Spinal cord (tissue), 10 donors: ENCODE results near the gene HAUS3. TPM values are rescaled to one million over a fixed set of nuclear protein-coding genes. Genes with fewer than 3 reads are reported as not detected.

ENCODE experiments used
- DNase-seq, 6 donors: peaks; one replicate each; pipeline versions ENCODE4 v3.0.0 to v3.0.0-alpha.2; 2013 to 2015; ENCODE audit warnings: low spot score in 6 of 6, low read depth in 4 of 6
- H3K27ac ChIP-seq: one replicate; pipeline ENCODE4 v1.5.1; 2013; ENCODE audit warnings: low read depth, low read length, control low read depth
- H3K27me3 ChIP-seq: one replicate; pipeline ENCODE4 v1.6.1; 2013; ENCODE audit warnings: low read length; ENCODE audit not compliant: control insufficient read depth, insufficient read depth
- H3K36me3 ChIP-seq: one replicate; pipeline ENCODE4 v1.6.1; 2013; ENCODE audit warnings: low read length; ENCODE audit not compliant: control insufficient read depth, insufficient read depth
- H3K4me1 ChIP-seq: one replicate; pipeline ENCODE4 v1.6.1; 2013; ENCODE audit warnings: low read length; ENCODE audit not compliant: control insufficient read depth, insufficient read depth
- H3K4me3 ChIP-seq: one replicate; pipeline ENCODE4 v1.5.1; 2013; ENCODE audit warnings: low read depth, low read length, control low read depth
- H3K9me3 ChIP-seq: one replicate; pipeline ENCODE4 v1.6.1; 2013; ENCODE audit warnings: low read length; ENCODE audit not compliant: control insufficient read depth, insufficient read depth
- WGBS: methylation state at CpG from one replicate; pipeline ENCODE4 v1.1.5; 2013; ENCODE audit warnings: missing lambda C conversion rate; ENCODE audit not compliant: insufficient coverage; 5-methylcytosine and 5-hydroxymethylcytosine counted together
- polyA plus RNA-seq, 2 donors: library from polyadenylated mRNA; unstranded; fragments of 120-200 nt; gene quantifications; one replicate each; pipeline ENCODE4 v1.2.1, GENCODE V29; 2013; ENCODE audit not compliant: insufficient read length in 2 of 2
- total RNA-seq, 2 donors: library from RNA; depleted of rRNA in 1 of 2; stranded (reverse); fragments of 120-200 nt in 1 of 2; fragments of >200 nt in 1 of 2; gene quantifications; one replicate each; pipeline versions ENCODE4 v1.2.3 to v1.2.4, GENCODE V29; 2013 to 2014
- donor health status: healthy.

The HAUS3 gene
- total and polyA plus RNA-seq, 4 donors = 13.2 to 22.6 (median 16.9) TPM

- WGBS = 77% methylated on average over 6 of the region's 6 CpGs
- H3K36me3 ChIP-seq = peaks cover 25% of the 10 kb centered on the region
- no peak for DNase-seq
- H3K27me3 ChIP-seq = no peaks in the 10 kb centered on the region
- no peak overlapping the region for H3K4me3 ChIP-seq
- H3K4me1 ChIP-seq = peaks cover 63% of the 10 kb centered on the region
- H3K27ac ChIP-seq = no peak overlapping the region
- no peaks in the 10 kb centered on the region for H3K9me3 ChIP-seq
These were observed 22.6 kb upstream of the HAUS3 start for GRCh38 chr4:2264481-2265041.

DNA sequence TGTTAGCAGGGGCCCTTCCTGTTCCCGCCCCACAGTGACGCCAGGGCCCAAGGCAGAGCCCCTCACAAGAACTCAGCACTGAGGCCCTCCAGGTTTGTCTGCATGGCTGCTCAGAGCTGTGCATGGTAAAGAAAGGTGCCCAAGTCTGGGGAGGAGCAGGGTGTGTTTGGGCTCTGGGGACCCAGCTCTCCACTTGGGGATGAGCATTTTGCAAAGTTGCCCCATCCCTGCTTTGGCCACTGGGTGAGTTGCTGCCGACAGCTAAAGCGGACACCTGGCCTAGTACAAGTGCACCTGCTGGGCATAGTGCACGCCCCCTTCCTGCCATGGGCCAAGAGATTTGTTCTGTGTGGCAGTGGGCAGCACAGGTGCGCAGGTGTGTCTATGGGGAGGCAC, 22.0 kb upstream of the HAUS3 start:
- DNase-seq = peak in 1 of 6 donors; percentile 23
- Histone ChIP-seq H3K36me3 (peaks cover 29% of the 10 kb centered on the region), H3K27me3 (no peaks in the 10 kb centered on the region), H3K4me1 (peaks cover 69% of the 10 kb centered on the region), H3K27ac (no peak overlapping the region), H3K9me3 (no peaks in the 10 kb centered on the region), H3K4me3 (no peak overlapping the region)
- 65% methylated on average over 5 of the region's 6 CpGs for WGBS

- whole genome bisulfite sequencing = 47% methylated on average over 10 of the region's 13 CpGs
- peak overlapping the region; percentile 88 for H3K27ac ChIP-seq
- no peaks in the 10 kb centered on the region for H3K9me3 ChIP-seq
- peak overlapping the region; percentile 55 for H3K4me3 ChIP-seq
- H3K36me3 ChIP-seq = peaks cover 38% of the 10 kb centered on the region
- no peaks in the 10 kb centered on the region for H3K27me3 ChIP-seq
- no peak for DNase-seq
- peaks cover 80% of the 10 kb centered on the region for H3K4me1 ChIP-seq
These were observed 21.0 kb upstream of the HAUS3 start for GRCh38 chr4:2262944-2263250.

DNA sequence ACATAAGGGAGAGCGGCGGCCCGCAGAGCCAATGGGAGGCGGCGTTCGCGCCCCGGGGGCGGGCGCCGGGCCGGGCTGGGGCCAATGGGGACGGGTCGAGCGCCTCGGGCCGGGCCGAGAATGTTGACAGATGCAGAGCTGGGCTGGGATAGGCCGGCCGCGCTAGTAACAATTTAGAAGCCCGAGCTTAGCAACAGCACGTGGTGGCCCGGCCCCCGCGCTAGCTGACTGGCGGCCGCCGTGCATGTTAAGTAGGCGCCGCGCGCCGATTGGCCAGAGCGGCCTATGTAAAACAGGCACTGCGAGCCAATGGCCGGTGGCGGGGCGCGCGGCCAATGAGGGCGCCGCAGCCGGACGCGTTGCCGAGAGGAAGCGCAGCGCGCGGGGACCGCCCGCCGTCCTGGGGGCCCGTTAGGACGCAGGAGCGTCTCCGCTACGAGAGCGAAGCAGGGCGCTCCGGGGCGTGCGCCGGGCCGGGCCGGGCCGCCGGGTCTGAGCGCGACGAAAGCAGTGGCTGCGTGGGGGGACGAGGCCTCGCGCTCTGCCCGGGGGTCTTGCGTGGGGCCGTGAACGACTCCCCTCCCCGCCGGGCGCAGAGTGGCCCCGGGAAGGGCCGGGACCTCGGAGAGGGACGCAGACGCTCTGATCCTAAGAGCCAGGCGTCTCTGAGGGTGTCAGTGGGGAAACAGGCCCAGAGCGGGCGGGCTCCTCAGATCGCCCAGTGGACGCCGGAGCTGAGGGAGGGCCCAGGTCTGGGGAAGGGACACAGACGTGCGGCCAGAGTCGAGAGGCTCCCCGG, 20.4 kb upstream of the HAUS3 start:
- H3K9me3 ChIP-seq = no peaks in the 10 kb centered on the region
- H3K4me1 ChIP-seq = peaks cover 85% of the 10 kb centered on the region
- under 1% methylated on average over 98 of the region's 98 CpGs for WGBS
- H3K27ac ChIP-seq = peak overlapping the region; percentile 88
- DNase-seq = peak; percentile 91 to 100 (median 98)
- peak overlapping the region; percentile 55 for H3K4me3 ChIP-seq
- H3K36me3 ChIP-seq = peaks cover 40% of the 10 kb centered on the region
- no peaks in the 10 kb centered on the region for H3K27me3 ChIP-seq

DNA sequence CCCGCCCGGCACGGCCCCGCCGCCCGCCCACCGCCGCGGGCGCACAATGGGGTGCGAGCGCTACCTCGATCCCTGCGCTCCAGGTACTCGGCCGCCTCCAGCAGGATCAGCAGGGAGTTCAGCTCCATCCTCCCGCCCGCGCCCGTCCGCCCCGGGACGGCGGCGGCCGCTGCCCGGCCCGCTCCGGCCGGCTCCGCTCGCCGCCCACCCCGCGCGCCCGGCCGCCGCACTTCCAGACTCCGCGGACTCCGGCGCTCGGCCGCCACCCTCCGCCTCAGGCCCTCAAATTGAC, 19.9 kb upstream of the HAUS3 start, which contains the start of gene MXD4:
Gene MXD4, minus strand, starts transcription at position 257 of the 292 bp plus-strand sequence. Its CDS starts 129 bp downstream, at position 128.
- DNase-seq = no peak
- Histone ChIP-seq H3K4me3 (peak within 1 kb of the TSS; percentile 72), H3K9me3 (no peaks in the 10 kb centered on the region), H3K27me3 (no peaks in the 10 kb centered on the region), H3K27ac (peak within 1 kb of the TSS; percentile 88), H3K4me1 (peaks cover 85% of the 10 kb centered on the region), H3K36me3 (peaks cover 41% of the 10 kb centered on the region)
- under 1% methylated on average over 46 of the region's 46 CpGs for WGBS

DNA sequence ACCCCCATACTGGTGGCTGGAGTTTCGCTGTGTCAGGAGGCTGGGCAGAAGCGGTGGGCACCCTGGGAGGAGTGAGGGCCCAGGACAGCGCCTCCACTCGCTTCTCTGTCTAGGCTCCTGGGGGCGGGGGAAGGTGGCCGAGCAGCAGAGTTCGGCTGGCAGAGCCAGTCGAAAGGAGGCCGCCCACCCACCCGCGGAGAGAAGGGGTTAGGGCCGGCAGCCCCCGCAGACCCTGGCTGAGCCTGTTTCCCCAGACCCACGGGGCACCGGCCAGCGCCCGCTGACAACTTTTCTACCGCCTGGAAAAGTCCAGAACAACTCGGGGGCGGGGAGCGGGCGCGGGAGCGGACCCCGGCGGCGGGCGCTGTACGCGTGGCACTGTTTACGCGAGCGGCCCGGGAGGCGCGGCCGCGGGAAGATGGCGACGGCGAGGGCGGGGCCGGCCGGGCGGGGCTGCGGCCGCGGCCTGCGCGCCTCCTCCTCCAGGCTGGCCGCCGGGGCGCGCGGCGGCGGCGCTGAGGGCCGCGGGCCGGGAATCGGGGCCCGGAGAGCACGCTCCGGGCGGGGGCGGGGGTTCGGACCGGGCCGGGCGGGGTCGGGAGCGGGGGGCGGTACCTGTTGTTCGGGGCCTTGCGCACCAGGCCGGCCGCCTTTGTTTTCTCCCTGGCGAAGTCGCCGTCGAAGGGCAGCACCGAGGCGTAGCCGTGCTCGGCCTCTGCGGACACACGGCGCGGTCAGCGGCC, 19.4 kb upstream of the HAUS3 start:
- peak in 2 of 6 donors; percentile 40 to 60 for DNase-seq
- no peak overlapping the region for H3K27ac ChIP-seq
- peaks cover 46% of the 10 kb centered on the region for H3K36me3 ChIP-seq
- H3K27me3 ChIP-seq = no peaks in the 10 kb centered on the region
- under 1% methylated on average over 91 of the region's 91 CpGs for WGBS
- H3K9me3 ChIP-seq = no peaks in the 10 kb centered on the region
- H3K4me1 ChIP-seq = peaks cover 86% of the 10 kb centered on the region
- H3K4me3 ChIP-seq = peak overlapping the region; percentile 72

GRCh38 chr4:2260344-2261109, 18.6 kb upstream of the HAUS3 start:
- 43% methylated on average over 23 of the region's 23 CpGs for WGBS
- Histone ChIP-seq H3K36me3 (peaks cover 53% of the 10 kb centered on the region), H3K9me3 (no peaks in the 10 kb centered on the region), H3K27ac (no peak overlapping the region), H3K4me1 (peaks cover 86% of the 10 kb centered on the region), H3K27me3 (no peaks in the 10 kb centered on the region), H3K4me3 (peak overlapping the region; percentile 72)
- no peak for DNase-seq

- Histone ChIP-seq H3K27me3 (no peaks in the 10 kb centered on the region), H3K4me1 (peaks cover 87% of the 10 kb centered on the region), H3K9me3 (no peaks in the 10 kb centered on the region), H3K4me3 (peak overlapping the region; percentile 72), H3K27ac (no peak overlapping the region), H3K36me3 (peaks cover 60% of the 10 kb centered on the region)
- DNase-seq = no peak
- WGBS = 85% methylated on average over 12 of the region's 15 CpGs
These were observed 17.8 kb upstream of the HAUS3 start for GRCh38 chr4:2259541-2260343.
